HCT116 (cell line): ENCODE measurements around the gene GLCE.

Experiments used
- CEBPB ChIP-seq: IDR thresholded peaks from 2 replicates; pipeline ENCODE4 v1.6.1; 2012; ENCODE audit warnings: low read depth
- ELF1 ChIP-seq: IDR thresholded peaks from 2 replicates; pipeline ENCODE4 v1.6.1; 2012; ENCODE audit warnings: low read depth, borderline replicate concordance
- EZH2 ChIP-seq: fragments of 200-600 bp; sonication (generic); IDR thresholded peaks from 2 replicates; pipeline ENCODE4 v1.6.1; 2017; ENCODE audit warnings: antibody characterized with exemption, mixed run types
- FOSL1 ChIP-seq: IDR thresholded peaks from 2 replicates; pipeline ENCODE4 v1.6.1; 2012; ENCODE audit warnings: low read depth
- POLR2A ChIP-seq: IDR thresholded peaks from 2 replicates; pipeline ENCODE4 v1.7.0; 2011; ENCODE audit warnings: borderline replicate concordance; ENCODE audit not compliant: insufficient read depth, insufficient read length; ENCODE audit errors: extremely low read depth
- POLR2AphosphoS5 ChIP-seq: IDR thresholded peaks from 2 replicates; pipeline ENCODE4 v1.6.1; 2011; ENCODE audit warnings: mild to moderate bottlenecking, low read depth, low read length, moderate library complexity
- SRF ChIP-seq: IDR thresholded peaks from 2 replicates; pipeline ENCODE4 v1.6.1; 2012; ENCODE audit warnings: low read depth
- TF ChIP-seq, protein P1 (sequence below), 3 experiments: fragments of 200-600 bp in 1 of 3; sonication (generic) in 1 of 3; IDR thresholded peaks in 2 of 3; conservative IDR thresholded peaks in 1 of 3; 2 replicates each; pipeline ENCODE4 v1.5.1; 2012 to 2017; ENCODE audit warnings: low read depth in 2 of 3, low read length in 2 of 3, antibody characterized with exemption in 1 of 3, borderline replicate concordance in 1 of 3, control low read depth in 1 of 3, mild to moderate bottlenecking in 1 of 3, mixed read lengths in 1 of 3, mixed run types in 1 of 3, moderate library complexity in 1 of 3; ENCODE audit not compliant: insufficient read depth in 1 of 3
- TF ChIP-seq, protein P2 (sequence below): IDR thresholded peaks from 2 replicates; pipeline ENCODE4 v1.6.1; 2012; ENCODE audit warnings: low read depth
- TF ChIP-seq, protein P3 (sequence below): IDR thresholded peaks from 2 replicates; pipeline ENCODE4 v1.6.1; 2011; ENCODE audit warnings: mild to moderate bottlenecking, low read length, moderate library complexity; ENCODE audit not compliant: insufficient replicate concordance; ENCODE audit errors: extremely low read depth

DNA sequence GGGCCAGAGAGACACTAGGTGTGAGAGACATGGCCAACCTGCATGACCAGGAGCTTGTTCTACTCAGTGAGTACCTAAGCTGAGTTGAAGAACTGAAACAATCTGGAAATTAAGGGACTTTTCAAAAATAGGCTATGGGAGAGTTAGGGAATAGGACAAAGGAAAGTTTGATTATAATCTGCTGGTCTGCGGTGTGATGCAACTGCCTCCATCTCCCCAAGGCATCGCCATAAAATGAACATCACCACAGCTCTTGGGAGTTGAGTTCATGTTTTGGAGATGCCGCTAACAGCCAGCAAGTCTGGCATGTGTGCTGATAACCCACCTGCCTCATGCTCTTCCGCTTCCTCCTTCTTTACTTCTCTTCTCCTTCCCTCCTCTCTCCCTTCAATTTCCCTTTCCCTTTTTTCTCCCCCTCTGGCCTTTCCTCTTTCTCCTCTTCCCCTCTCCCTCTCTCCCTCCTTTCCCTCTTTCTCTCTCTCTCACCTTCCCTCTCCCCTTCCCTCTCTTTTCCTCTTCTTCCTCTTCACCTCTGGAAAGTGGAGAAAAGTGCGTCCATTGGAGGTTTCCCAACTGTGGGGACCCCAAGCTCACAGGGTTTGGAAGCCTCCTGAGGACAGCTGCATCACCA lies 39.1 kb upstream of the GLCE start:
- TF ChIP-seq, protein P1, sequence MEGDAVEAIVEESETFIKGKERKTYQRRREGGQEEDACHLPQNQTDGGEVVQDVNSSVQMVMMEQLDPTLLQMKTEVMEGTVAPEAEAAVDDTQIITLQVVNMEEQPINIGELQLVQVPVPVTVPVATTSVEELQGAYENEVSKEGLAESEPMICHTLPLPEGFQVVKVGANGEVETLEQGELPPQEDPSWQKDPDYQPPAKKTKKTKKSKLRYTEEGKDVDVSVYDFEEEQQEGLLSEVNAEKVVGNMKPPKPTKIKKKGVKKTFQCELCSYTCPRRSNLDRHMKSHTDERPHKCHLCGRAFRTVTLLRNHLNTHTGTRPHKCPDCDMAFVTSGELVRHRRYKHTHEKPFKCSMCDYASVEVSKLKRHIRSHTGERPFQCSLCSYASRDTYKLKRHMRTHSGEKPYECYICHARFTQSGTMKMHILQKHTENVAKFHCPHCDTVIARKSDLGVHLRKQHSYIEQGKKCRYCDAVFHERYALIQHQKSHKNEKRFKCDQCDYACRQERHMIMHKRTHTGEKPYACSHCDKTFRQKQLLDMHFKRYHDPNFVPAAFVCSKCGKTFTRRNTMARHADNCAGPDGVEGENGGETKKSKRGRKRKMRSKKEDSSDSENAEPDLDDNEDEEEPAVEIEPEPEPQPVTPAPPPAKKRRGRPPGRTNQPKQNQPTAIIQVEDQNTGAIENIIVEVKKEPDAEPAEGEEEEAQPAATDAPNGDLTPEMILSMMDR (IDR thresholded peaks at IDR 0.05 in 2 of 3, conservative IDR thresholded peaks at IDR 0.05 in 1 of 3; ENCODE audit: borderline replicate concordance in 1 of 3, insufficient read depth in 1 of 3, low read depth in 2 of 3, low read length in 2 of 3) = no peak
- TF ChIP-seq, protein P2, sequence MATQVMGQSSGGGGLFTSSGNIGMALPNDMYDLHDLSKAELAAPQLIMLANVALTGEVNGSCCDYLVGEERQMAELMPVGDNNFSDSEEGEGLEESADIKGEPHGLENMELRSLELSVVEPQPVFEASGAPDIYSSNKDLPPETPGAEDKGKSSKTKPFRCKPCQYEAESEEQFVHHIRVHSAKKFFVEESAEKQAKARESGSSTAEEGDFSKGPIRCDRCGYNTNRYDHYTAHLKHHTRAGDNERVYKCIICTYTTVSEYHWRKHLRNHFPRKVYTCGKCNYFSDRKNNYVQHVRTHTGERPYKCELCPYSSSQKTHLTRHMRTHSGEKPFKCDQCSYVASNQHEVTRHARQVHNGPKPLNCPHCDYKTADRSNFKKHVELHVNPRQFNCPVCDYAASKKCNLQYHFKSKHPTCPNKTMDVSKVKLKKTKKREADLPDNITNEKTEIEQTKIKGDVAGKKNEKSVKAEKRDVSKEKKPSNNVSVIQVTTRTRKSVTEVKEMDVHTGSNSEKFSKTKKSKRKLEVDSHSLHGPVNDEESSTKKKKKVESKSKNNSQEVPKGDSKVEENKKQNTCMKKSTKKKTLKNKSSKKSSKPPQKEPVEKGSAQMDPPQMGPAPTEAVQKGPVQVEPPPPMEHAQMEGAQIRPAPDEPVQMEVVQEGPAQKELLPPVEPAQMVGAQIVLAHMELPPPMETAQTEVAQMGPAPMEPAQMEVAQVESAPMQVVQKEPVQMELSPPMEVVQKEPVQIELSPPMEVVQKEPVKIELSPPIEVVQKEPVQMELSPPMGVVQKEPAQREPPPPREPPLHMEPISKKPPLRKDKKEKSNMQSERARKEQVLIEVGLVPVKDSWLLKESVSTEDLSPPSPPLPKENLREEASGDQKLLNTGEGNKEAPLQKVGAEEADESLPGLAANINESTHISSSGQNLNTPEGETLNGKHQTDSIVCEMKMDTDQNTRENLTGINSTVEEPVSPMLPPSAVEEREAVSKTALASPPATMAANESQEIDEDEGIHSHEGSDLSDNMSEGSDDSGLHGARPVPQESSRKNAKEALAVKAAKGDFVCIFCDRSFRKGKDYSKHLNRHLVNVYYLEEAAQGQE = no peak
- TF ChIP-seq, protein P3, sequence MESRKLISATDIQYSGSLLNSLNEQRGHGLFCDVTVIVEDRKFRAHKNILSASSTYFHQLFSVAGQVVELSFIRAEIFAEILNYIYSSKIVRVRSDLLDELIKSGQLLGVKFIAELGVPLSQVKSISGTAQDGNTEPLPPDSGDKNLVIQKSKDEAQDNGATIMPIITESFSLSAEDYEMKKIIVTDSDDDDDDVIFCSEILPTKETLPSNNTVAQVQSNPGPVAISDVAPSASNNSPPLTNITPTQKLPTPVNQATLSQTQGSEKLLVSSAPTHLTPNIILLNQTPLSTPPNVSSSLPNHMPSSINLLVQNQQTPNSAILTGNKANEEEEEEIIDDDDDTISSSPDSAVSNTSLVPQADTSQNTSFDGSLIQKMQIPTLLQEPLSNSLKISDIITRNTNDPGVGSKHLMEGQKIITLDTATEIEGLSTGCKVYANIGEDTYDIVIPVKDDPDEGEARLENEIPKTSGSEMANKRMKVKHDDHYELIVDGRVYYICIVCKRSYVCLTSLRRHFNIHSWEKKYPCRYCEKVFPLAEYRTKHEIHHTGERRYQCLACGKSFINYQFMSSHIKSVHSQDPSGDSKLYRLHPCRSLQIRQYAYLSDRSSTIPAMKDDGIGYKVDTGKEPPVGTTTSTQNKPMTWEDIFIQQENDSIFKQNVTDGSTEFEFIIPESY = no peak
- no peak for TF ChIP-seq POLR2AphosphoS5
- no peak for TF ChIP-seq ELF1
- TF ChIP-seq CEBPB = no peak
- TF ChIP-seq POLR2A = no peak
- TF ChIP-seq EZH2 = no peak
- no peak for TF ChIP-seq FOSL1
- no peak for TF ChIP-seq SRF
